AML-193 (cell line): ENCODE results near the gene TMEM89.

Source experiments
- DNase-seq, 2 experiments: peaks; one replicate each; lab custom pipeline; 2025; lab: John Stamatoyannopoulos, UW

The TMEM89 gene

DNA sequence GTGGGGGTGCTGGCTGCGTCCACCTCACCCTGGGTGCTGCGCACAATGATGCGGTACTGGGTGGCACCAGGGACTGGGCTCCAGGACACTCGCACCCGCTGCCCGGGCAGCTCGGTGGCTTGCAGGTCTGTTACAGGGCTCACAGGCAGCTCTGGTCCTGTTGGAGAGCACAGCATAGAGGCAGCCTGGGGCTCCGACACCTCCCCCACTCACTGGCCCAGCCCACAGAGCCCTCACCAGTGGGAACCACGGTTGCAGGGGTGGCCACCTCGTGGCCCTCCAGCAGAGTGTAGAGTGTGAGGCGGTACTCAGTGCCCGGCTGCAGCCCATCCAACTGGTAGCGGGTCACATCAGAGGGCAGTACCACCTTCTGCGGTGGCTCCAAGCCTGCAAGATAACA, 30.1 kb downstream of the TMEM89 start:
- no peak for DNase-seq

- no peak for DNase-seq
Measured at GRCh38 chr3:48588230-48588629, 33.3 kb downstream of the TMEM89 start.

- DNase-seq, result no peak
Measured at GRCh38 chr3:48587686-48588085, 33.9 kb downstream of the TMEM89 start.

DNA sequence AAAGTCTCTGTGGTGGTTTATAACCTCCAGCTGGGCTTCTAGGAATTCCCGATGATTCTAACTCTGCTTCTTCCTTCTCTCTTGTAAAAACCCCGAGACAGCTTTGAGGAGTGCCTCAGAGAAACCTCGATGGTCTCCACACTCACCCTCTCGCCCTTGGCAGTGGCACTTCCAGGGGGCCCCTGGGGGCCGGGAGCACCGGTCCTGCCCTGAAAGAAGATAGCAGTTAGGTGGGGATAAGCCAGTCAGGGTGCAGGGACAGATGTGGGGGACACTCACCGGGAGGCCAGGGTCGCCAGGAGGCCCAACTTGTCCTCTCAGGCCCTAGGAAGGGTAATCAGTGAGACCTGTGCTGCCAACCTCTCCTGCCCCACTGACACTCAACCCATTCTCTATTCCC, 36.2 kb downstream of the TMEM89 start:
- no peak for DNase-seq

- DNase-seq, result no peak
Measured at GRCh38 chr3:48584836-48585235, 36.7 kb downstream of the TMEM89 start.

DNA sequence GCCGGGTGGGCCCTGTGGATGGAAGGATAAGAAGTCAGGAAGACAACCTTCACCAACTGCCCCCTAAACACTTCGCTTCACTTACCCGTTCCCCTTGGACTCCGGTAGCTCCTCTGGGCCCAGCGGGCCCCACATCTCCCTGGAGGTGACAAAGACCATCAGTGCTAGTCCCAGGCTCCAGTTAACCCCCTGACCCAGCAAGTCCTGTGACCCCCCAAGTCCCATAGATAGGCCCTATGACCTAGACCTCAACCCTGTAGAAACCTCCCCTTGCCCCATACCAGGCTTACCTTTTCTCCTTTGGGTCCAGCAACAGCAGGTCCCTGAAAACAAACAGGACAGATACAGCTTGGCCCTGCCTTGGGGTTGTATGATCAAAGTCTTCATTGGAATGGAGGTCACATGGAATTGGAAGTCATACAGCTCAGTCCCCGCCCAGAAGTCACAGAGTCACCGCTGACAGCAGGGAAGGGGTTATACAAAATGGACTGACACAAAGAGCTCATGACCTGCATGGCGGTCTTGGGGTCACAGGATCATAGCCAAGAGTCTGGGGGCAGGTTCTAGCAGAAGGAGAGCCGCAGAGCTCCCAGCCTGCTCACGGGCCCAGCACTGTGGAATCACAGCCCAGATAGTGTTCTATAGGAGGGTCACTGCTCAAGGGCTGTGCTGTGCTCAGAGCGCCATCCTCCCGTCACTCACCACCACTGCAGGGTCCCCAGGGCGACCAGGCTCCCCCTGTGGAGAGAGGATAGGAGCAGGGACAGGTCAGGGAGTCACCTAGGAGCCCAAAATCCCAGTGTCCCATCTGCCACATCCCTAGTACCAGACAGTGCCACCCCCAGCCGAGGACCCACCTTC, 39.7 kb downstream of the TMEM89 start:
- DNase-seq, result no peak

GRCh38 chr3:48576647-48577046, 44.9 kb downstream of the TMEM89 start:
- no peak for DNase-seq

DNA sequence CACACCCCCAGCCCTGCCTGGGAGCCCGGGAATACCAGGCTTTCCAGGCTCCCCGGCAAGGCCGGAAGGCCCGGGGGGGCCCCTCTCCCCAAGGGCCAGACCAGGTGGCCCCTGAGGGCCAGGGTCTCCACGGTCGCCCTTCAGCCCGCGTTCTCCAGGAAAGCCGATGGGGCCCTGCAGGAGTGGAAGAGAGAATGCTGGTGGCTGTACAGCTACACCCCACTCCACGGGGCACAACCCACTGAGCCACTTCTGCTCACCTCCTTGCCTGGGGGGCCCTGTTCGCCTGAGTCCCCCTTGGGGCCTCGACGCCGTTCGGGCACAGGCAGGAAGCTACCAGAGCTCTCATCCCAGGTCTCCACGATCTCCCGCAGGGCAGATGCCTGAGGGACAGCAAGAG, 46.2 kb downstream of the TMEM89 start:
- no peak for DNase-seq

DNA sequence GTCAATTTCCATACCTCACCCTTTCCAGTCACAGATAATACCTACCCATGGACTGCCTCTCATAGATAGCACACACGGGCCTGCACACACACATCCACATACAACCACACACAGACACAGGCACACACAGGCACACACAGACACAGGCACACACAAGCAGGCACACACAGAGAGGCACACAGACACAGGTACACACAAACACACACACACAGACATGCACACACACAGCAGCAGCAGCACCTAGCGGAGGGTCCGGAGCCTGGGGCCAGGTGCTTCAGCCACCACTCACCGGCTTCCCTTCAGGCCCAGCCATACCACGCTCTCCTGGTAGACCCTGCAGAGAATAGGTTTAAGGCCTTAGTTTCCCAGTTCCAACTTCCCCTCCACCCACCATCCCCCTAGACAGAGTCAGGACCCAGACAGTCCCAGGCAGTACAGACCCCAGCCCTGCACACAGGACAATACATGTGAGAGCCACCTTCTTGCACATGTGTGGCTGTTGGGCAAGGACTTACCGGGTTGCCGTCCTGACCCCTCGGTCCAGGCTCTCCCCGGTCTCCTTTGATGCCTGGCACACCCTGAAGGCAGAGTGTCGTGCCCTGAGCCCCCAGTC, 47.5 kb downstream of the TMEM89 start:
- no peak for DNase-seq

- no peak for DNase-seq
Measured at GRCh38 chr3:48572517-48572916, 49.1 kb downstream of the TMEM89 start.

DNA sequence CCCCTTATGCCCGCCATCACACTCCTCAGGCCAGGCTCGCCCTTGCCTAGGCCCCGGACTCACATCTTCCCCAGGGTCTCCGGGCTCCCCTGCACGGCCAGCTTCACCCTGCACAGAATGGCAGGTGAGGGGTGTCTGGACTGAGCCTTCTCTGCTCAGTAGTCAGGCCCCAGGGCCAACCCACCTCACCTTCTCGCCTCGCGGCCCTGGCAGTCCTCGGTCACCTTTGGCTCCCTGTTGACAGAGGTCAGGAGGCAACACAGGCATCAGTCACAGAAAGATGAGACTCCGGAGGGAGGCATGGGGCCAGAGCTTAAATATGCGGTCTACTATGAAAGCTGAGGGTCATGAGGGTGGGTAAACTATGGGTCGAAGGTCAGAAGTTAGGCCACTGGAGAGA, 49.6 kb downstream of the TMEM89 start:
- DNase-seq, result no peak
